A673 (cell line): ENCODE data around the gene PARD3. TPM values are rescaled to one million over a fixed set of nuclear protein-coding genes. Genes with fewer than 3 reads are reported as not detected.

Experiments used
- BruUV-seq: library from RNA; stranded (reverse); fragments of 400-500 nt; replicated peaks from 2 replicates; lab custom pipeline; 2021; lab: Mats Ljungman, UMichigan
- CTCF ChIA-PET: fragments of 300-600 bp; sonication (Branson Sonifier 250); formaldehyde crosslinking; loops from one replicate; lab custom pipeline; 2022; ENCODE audit warnings: antibody characterized with exemption; lab: Charles Lee
- POLR2A ChIA-PET: fragments of 300-600 bp; sonication (Branson Sonifier 250); formaldehyde crosslinking; loops from one replicate; lab custom pipeline; 2022; ENCODE audit warnings: antibody characterized with exemption; ENCODE audit not compliant: low non-redundant PET; lab: Charles Lee
- DNase-seq: peaks from one replicate; pipeline ENCODE4 v3.0.0-alpha.2; 2015; ENCODE audit warnings: low spot score
- H3K27ac ChIP-seq: fragments of 200-600 bp; sonication (generic); 2 replicates; pipeline ENCODE4 v1.5.1; 2016; ENCODE audit warnings: mixed run types, low read depth, mild to moderate bottlenecking, mixed read lengths, antibody characterized with exemption, low read length; ENCODE audit not compliant: poor library complexity, severe bottlenecking
- H3K27me3 ChIP-seq: fragments of 200-600 bp; sonication (generic); replicated peaks from 2 replicates; pipeline ENCODE4 v1.6.1; 2017; ENCODE audit warnings: mixed run types, low read depth, mild to moderate bottlenecking, mixed read lengths, antibody characterized with exemption, low read length; ENCODE audit not compliant: insufficient read depth, poor library complexity
- H3K36me3 ChIP-seq: fragments of 200-600 bp; sonication (generic); 2 replicates; pipeline ENCODE4 v1.6.1; 2016; ENCODE audit warnings: mixed run types, mild to moderate bottlenecking, mixed read lengths, antibody characterized with exemption, low read length; ENCODE audit not compliant: insufficient read depth, poor library complexity, severe bottlenecking
- H3K4me1 ChIP-seq: fragments of 200-600 bp; sonication (generic); 2 replicates; pipeline ENCODE4 v1.6.1; 2017; ENCODE audit warnings: mixed run types, mild to moderate bottlenecking, mixed read lengths, antibody characterized with exemption, low read length; ENCODE audit not compliant: insufficient read depth, poor library complexity, severe bottlenecking
- H3K4me3 ChIP-seq: fragments of 200-600 bp; sonication (generic); 2 replicates; pipeline ENCODE4 v1.5.1; 2016; ENCODE audit warnings: low read depth, mixed run types, mild to moderate bottlenecking, mixed read lengths, low read length; ENCODE audit not compliant: poor library complexity, severe bottlenecking
- H3K9me3 ChIP-seq: fragments of 200-600 bp; sonication (generic); 2 replicates; pipeline ENCODE4 v1.6.1; 2016; ENCODE audit warnings: mixed run types, low read depth, mild to moderate bottlenecking, mixed read lengths, antibody characterized with exemption, low read length; ENCODE audit not compliant: poor library complexity, severe bottlenecking
- EZH2 ChIP-seq: fragments of 200-600 bp; sonication (generic); IDR thresholded peaks from 2 replicates; pipeline ENCODE4 v1.6.1; 2017; ENCODE audit warnings: borderline replicate concordance, low read depth, mild to moderate bottlenecking, mixed read lengths, antibody characterized with exemption, low read length; ENCODE audit not compliant: poor library complexity, severe bottlenecking
- intact Hi-C: fragments of 100-400 bp; cut with micrococcal nuclease; formaldehyde crosslinking; loops from one replicate; pipeline ENCODE4 v1.10.0; 2022; ENCODE audit not compliant: unreplicated experiment
- total RNA-seq: library from RNA; stranded (reverse); gene quantifications from 2 replicates; pipeline ENCODE4 v1.2.3, GENCODE V29; 2021
- TF ChIP-seq, protein P1 (sequence below): fragments of 300-800, 200-600 bp; sonication (generic); conservative IDR thresholded peaks from 2 replicates; pipeline ENCODE4 v1.5.1; 2017; ENCODE audit warnings: low read depth, mild to moderate bottlenecking, antibody characterized with exemption, low read length, moderate library complexity, mixed read lengths

PARD3 gene
- total RNA-seq, 1 experiment from 2014 or later: 28.0 TPM

DNA sequence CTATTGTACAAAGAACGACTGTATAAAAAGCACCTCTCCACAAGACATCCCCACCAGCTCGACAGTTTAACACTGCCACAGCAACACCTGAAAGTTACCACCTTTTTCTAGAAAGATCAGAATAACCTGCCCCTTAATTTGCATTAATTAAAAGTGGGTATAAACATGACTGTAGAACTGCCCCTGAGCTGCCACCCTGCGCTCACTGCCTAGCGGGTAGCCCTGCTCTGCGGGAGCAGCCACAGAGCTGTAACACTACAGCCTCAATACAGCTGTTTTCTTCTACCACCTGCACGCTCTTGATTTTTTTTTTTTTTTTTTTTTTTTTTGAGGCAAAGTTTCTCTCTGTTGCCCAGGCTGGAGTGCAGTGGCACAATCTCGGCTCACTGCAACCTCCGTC lies 140.9 kb downstream of the PARD3 start:
- ChIA-PET CTCF (no interaction called here), POLR2A (no interaction called here)
- H3K4me3 ChIP-seq: no peak overlapping the region
- H3K36me3 ChIP-seq: no peaks in the 10 kb centered on the region
- intact Hi-C loops: no loop called here
- no peaks in the 10 kb centered on the region for H3K27me3 ChIP-seq
- TF ChIP-seq, protein P1, sequence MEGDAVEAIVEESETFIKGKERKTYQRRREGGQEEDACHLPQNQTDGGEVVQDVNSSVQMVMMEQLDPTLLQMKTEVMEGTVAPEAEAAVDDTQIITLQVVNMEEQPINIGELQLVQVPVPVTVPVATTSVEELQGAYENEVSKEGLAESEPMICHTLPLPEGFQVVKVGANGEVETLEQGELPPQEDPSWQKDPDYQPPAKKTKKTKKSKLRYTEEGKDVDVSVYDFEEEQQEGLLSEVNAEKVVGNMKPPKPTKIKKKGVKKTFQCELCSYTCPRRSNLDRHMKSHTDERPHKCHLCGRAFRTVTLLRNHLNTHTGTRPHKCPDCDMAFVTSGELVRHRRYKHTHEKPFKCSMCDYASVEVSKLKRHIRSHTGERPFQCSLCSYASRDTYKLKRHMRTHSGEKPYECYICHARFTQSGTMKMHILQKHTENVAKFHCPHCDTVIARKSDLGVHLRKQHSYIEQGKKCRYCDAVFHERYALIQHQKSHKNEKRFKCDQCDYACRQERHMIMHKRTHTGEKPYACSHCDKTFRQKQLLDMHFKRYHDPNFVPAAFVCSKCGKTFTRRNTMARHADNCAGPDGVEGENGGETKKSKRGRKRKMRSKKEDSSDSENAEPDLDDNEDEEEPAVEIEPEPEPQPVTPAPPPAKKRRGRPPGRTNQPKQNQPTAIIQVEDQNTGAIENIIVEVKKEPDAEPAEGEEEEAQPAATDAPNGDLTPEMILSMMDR: no peak
- TF ChIP-seq EZH2: no peak
- no peak overlapping the region for H3K27ac ChIP-seq
- no peaks in the 10 kb centered on the region for H3K9me3 ChIP-seq
- DNase-seq: no peak
- H3K4me1 ChIP-seq: no peaks in the 10 kb centered on the region
- BruUV-seq: no TSS peak

DNA sequence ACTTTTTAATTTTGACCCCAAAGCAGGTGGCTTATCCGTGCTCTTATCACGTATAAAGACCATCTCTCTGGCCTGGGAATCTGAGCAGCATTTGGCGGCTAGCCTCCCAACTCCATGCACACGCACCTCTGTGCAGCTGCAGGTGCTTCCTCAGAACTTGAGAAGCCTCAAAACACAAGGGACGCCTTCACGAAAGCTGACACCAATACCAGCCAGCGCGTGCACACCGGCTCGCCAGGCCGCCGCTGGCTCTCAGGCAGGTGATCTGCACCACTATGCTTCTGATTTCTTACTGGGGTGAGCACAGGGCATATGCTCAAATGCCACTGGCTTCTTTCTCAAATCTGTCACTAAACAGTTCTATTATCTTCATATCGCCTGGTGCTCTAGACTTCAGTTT lies 145.0 kb downstream of the PARD3 start:
- H3K4me3 ChIP-seq: no peak overlapping the region
- H3K36me3 ChIP-seq: no peaks in the 10 kb centered on the region
- no peaks in the 10 kb centered on the region for H3K4me1 ChIP-seq
- H3K27ac ChIP-seq: no peak overlapping the region
- ChIA-PET POLR2A (no interaction called here), CTCF (no interaction called here)
- no TSS peak for BruUV-seq
- no peaks in the 10 kb centered on the region for H3K9me3 ChIP-seq
- no peaks in the 10 kb centered on the region for H3K27me3 ChIP-seq
- intact Hi-C loops: no loop called here
- TF ChIP-seq, protein P1: no peak
- TF ChIP-seq EZH2: no peak
- no peak for DNase-seq

DNA sequence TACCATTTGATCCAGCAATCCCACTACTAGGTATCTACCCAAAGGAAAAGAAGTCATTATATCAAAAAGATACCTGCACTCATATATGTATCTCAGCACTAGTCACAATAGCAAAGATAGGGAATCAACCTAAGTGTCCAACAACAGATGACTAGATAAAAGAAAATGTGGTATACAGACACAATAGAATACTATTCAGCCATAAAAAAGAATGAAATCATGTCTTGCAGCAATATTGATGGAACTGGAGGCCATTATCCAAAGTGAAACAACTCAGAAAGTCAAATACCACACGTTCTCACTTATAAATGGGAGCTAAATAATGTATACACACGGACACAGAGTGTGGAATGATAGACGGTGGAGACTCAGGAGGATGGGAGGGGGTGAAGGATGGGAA lies 146.0 kb downstream of the PARD3 start:
- Histone ChIP-seq H3K27me3 (no peaks in the 10 kb centered on the region), H3K27ac (no peak overlapping the region), H3K36me3 (no peaks in the 10 kb centered on the region), H3K4me3 (no peak overlapping the region), H3K9me3 (no peaks in the 10 kb centered on the region), H3K4me1 (no peaks in the 10 kb centered on the region)
- ChIA-PET POLR2A (no interaction called here), CTCF (no interaction called here)
- DNase-seq: no peak
- intact Hi-C loops: loop anchor here (5.0 to 10.0 kb wide), 2 partner anchors 326 to 358 kb away; no protein-coding TSS in a partner anchor
- no peak for TF ChIP-seq EZH2
- TF ChIP-seq, protein P1: no peak
- no TSS peak for BruUV-seq
